GM08714 (cell line): Measurements from ENCODE around the gene HSD11B1.

ENCODE experiments used
- H3K4me3 ChIP-seq: fragments of 200-500 bp; sonication (Bioruptor generic); 2 replicates; pipeline ENCODE4 v1.5.1; 2014; ENCODE audit warnings: mild to moderate bottlenecking, low read length, inconsistent platforms
- ZNF274 ChIP-seq: IDR thresholded peaks from 2 replicates; pipeline ENCODE4 v1.6.1; 2012; ENCODE audit warnings: mild to moderate bottlenecking, low read depth, low read length

HSD11B1 gene

GRCh38 chr1:209727286-209727685 is 22.6 kb downstream of the HSD11B1 start:
- TF ChIP-seq ZNF274: no peak
- H3K4me3 ChIP-seq: no peak overlapping the region

DNA sequence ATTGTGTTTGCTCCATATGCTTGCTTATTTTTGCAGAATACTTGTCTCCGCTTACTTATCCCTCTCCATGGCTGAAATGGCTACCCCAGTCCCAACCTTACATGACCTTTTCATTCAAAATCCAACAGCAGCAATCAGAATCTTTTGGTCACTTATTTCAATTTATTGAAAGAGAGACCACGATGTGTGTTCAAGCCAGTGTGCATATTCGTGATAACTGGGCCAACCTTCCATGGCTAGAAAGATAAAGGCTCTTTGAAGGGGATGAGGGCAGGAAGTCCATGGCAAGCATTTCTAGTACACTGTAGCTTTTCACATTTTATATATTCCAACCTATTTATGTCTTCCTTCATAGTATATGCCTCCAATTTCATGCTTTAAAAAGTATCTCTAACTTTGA is 23.1 kb downstream of the HSD11B1 start:
- TF ChIP-seq ZNF274: no peak
- H3K4me3 ChIP-seq: no peak overlapping the region

GRCh38 chr1:209728466-209728865 is 23.8 kb downstream of the HSD11B1 start:
- H3K4me3 ChIP-seq: no peak overlapping the region
- no peak for TF ChIP-seq ZNF274

DNA sequence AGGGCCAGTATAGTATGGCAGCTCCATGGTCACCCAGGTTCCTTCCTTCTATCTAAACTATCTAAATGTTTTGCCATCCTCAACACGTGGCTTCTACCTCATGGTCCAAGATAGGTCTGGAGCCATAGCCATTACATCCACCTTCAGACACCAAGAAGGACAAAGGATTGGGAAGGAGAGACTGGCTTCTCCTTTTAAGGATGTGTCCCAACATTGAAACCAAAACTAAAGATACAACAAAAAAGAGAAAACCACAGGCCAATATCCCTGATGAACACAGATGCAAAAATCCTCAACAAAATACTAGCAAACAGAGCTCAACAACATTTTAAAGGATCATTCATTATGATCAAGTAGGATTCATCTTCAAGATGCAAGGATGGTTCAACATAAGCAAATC is 24.8 kb downstream of the HSD11B1 start:
- TF ChIP-seq ZNF274: no peak
- no peak overlapping the region for H3K4me3 ChIP-seq

GRCh38 chr1:209732725-209733124 is 28.1 kb downstream of the HSD11B1 start:
- H3K4me3 ChIP-seq: no peak overlapping the region
- TF ChIP-seq ZNF274: no peak

DNA sequence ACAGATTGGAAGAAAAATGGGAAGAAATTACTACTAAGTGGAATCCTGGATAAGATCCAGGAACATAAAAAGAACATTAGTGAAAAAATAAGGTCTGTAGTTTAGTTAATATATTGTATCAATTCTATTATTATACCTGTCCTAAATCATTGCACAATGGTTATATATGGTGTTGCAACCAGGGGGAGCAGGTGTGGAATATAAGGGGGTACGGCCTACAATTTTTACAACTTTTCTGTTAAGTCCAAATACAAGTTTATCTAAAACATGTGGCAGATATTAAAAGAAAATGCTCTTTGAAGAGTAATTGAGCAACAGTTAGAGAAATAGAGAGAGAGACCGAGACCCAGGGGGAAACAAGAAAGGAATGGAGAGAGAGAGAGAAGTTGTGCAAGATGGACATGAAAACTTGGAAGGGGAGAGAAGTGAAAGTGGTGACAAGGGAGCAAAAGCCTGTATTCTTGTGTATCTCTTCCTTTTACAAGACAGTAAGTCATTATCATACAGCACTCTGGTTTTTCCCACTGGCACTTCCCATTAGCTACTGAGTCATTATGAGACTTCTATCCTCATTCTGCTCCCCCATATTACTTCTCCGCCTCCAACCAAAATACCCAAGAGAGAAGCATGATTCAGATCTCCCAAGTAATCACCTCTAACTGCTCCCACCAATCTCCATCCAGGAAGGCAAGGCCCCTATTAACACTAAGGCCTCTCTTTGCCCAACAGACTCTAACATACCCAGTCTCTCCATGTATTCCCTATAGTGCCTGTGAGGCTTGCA is 29.0 kb downstream of the HSD11B1 start:
- no peak overlapping the region for H3K4me3 ChIP-seq
- TF ChIP-seq ZNF274: no peak

DNA sequence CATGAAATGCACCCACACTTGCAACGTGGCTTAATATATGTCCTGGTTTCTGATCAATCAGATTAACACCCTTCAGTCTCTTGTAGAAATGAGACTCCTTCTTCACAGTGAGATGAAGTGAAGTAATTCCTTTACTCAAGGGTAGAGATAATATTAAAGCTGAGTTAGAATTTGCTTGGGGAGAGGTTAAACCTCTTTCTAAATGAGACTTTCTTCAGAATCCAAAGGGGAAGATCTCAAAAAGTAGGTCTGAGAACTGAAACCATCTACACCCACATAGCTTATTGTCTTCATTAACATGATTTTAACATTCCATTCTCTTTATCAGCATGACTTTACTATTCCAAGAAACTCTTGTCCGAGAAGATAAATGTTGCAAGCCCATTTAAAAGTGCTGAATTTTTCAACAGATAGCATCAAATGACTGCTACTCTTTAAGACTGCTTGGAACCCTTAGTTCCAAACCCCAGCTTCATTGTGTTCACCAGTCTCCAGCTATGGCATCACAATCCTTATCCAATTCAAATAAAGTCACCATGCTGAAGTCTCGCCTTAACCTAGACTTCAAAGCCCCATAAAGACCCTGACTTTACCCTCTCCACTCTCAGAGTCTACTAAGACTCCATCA is 32.0 kb downstream of the HSD11B1 start:
- H3K4me3 ChIP-seq: no peak overlapping the region
- no peak for TF ChIP-seq ZNF274

- no peak overlapping the region for H3K4me3 ChIP-seq
- no peak for TF ChIP-seq ZNF274
These were observed 32.5 kb downstream of the HSD11B1 start for GRCh38 chr1:209737118-209737505.

GRCh38 chr1:209738270-209738669 is 33.6 kb downstream of the HSD11B1 start:
- no peak overlapping the region for H3K4me3 ChIP-seq
- TF ChIP-seq ZNF274: no peak

DNA sequence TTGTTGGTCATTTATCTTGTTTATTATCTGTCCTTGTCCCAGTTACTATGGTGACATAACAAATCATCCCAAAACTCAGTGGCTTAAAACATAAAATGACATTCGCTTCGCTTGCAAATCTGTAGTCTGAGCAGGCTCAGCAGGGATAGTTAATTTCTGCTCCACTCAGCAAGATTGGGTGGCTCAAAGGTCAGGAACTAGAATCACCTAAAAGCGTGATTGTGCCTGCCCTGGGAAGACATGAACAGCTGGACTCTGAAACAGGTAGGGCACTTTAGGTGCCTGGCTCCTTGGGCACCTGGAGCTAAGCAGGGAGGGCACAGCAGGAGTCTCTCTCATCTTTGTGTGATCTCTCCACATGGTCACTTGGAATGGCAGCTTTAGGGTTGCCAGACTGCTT is 36.5 kb downstream of the HSD11B1 start:
- no peak for TF ChIP-seq ZNF274
- no peak overlapping the region for H3K4me3 ChIP-seq

DNA sequence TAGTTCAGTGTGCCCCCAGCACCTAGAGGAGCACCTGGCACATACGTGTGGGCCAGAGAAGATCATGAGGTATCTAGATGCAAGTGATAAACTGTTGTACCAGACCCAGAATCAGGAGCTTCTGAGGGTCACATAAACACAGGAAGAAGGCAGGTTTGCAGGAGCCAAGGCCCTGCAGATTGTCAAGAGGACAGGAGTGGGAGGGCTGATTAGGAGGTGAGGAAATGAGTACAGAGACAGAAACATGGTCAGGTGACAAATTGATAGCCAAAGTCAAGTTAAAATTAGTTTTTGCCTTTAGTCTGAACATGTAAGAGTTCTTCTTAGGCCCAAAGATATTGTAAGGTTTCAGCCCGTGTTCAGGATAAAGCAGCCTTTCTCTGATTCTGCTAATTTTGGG is 37.2 kb downstream of the HSD11B1 start:
- H3K4me3 ChIP-seq: no peak overlapping the region
- TF ChIP-seq ZNF274: no peak

DNA sequence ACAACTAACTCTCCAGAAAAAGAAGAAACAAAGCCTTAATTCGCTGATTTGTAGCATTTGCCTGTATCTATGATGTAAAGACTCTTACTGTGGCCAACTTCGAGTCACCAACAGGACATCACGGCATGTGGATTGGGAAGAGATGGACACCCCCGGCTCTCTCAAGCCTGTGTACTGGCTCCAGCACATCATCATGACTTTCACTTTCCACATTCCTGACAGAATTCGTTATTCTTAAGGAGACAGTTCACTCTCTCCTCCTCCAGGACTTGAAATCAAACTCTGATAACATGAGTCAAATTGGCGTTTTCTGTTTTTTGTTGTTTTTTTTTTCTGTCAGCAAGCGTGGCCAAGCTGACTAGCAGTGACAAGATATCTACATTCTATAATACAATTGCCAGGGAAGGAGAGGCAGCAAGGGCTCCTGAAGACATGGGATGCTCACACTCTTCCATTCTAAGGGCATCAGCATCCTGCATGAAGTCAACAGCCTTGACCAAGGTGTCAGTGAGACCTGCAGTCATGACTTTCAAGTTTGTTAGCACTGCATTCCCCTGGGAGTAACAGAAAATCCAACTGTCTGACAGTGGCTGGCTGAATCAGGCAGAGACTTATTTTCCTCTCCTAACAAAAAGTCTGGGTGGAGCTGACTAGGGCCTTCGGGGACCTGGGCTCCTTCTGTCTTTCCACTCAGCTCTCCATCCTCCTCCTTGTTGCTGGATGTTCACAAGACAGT is 37.9 kb downstream of the HSD11B1 start:
- no peak for TF ChIP-seq ZNF274
- H3K4me3 ChIP-seq: no peak overlapping the region

GRCh38 chr1:209743145-209743482 is 38.5 kb downstream of the HSD11B1 start:
- no peak for TF ChIP-seq ZNF274
- H3K4me3 ChIP-seq: no peak overlapping the region

GRCh38 chr1:209746451-209747165 is 42.0 kb downstream of the HSD11B1 start:
- TF ChIP-seq ZNF274: no peak

DNA sequence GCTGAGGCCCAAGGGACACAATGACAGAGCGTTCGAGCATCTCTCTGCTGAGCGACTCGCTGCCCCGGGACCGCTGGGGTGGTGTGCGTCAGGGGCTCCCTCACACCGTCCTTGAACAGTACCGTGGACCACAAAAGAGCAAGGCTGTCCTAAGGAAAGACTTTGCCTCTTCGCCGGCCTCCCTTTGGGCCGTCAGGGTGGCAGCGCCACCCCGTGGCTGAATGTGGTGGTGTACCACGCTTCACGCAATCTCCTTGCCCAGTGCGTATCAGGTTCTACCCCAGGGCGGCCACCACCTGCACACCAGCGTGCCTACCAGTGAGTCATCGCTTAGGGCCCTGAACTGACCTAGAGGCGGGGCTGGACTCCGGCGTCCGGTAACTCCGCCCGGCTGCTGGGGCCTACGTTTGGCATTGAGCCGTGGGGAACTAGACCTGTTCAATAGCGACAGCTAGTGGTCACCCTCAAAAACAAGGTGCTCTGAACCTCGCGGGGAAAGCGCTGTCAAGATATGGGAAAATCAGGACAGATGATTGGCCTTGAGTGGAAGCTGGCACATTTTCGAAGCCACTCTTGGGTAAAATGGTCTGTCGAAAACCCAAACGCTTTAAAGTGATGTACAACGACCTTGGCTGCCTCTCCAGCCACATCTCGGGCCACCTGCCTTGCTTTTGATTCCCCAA is 43.1 kb downstream of the HSD11B1 start:
- H3K4me3 ChIP-seq: no peak overlapping the region; the same call in 1 of the 2 replicates
- no peak for TF ChIP-seq ZNF274

More at GRCh38 chr1:209746451-209747165, 42.0 kb downstream of the HSD11B1 start:
- no peak overlapping the region for H3K4me3 ChIP-seq
